HG03196 (cell line): Measurements from ENCODE around the gene PTPRG.

Experiments
- ATAC-seq: cut with Tn5 transposase; IDR thresholded peaks from one replicate; pipeline ENCODE4 v1.9.1; 2021; ENCODE audit not compliant: unreplicated experiment

The PTPRG gene

GRCh38 chr3:62093025-62093424 is 531.7 kb downstream of the PTPRG start:
- no peak for ATAC-seq

GRCh38 chr3:62094461-62094860 is 533.1 kb downstream of the PTPRG start:
- ATAC-seq: no peak

GRCh38 chr3:62095080-62095479 is 533.7 kb downstream of the PTPRG start:
- no peak for ATAC-seq

DNA sequence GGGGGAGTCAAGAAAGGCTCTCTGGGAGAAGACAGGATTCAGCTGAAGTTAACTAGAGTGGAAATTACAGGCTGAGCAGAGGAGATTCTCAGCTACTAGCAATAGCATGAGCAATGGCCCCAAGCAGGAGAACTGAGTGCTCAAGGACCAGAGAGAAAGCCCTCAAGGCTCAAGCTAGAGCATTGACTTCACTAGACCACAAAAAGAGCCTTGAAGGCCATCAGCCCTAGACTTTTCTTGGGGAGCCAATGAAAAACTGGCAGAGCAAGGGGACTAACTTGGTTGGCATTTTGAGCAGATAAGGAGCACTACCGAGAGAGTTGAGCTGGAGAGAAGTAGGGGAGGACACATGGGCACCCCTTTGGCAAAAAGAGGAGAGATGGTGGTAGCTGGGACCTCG is 534.4 kb downstream of the PTPRG start:
- ATAC-seq: no peak

DNA sequence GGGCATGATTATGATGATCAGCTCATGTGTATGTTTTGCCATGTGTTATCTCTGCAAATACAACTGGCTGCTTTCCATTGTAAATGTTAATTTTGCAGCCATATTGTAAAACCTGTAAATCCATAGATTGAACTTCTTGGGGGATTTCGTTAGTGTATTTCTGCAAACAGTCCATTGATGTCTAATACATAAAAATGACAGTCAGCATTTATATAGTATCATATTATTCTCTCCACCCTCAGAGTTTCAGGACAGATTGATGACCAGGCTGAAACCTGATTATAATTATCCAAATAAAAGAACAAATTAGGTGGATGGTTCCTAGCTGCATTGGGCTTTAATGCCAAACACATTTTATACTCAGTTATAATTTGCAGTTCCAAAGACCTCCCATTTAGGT is 535.1 kb downstream of the PTPRG start:
- no peak for ATAC-seq

GRCh38 chr3:62097121-62097520 is 535.8 kb downstream of the PTPRG start:
- no peak for ATAC-seq

- ATAC-seq: no peak
Observed at GRCh38 chr3:62098646-62099365, 537.4 kb downstream of the PTPRG start.

- no peak for ATAC-seq
Observed at GRCh38 chr3:62100282-62100989, 539.1 kb downstream of the PTPRG start.

DNA sequence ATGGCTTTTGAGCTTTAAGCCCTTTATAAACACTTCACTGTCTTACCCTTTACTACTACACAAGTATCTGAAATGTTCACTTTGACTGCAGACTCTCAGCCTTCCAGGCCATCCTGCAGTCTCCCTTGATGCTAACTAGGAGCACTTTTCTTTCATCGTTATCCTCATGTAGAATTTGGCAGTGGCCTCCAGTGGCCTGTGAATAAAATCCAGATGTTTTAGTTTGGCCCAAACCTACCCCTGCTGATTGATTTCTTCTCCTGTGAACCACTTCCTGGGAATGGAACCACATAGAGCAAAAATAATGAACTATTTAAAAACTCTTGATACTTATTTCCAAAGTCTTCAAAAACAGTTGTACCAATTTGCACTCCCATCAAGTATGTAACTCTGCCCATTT is 540.1 kb downstream of the PTPRG start:
- no peak for ATAC-seq

DNA sequence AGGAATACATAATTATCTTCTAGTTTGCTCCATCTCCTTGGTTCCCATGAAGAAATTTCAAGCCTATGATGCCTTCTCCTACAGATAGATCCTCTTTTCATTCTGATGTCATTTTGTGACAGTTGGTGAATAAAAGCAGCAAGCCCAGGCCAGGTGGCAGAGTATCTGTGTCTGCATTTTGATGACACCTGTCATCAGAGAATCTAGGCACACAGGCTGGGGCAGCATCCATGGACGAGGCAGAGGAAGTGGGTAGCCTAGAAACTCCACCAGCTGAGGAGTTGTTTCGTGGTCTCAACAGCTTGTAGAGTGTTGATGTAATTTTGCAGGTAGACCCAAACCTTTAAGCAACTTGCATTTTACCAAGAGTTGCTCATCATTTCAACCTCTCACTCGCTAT is 542.2 kb downstream of the PTPRG start:
- ATAC-seq: no peak

- no peak for ATAC-seq
Observed at GRCh38 chr3:62109534-62109933, 548.2 kb downstream of the PTPRG start.

- no peak for ATAC-seq
Observed at GRCh38 chr3:62110443-62111225, 549.3 kb downstream of the PTPRG start.

GRCh38 chr3:62113092-62113491 is 551.7 kb downstream of the PTPRG start:
- no peak for ATAC-seq

- no peak for ATAC-seq
Observed at GRCh38 chr3:62114763-62115162, 553.4 kb downstream of the PTPRG start.

DNA sequence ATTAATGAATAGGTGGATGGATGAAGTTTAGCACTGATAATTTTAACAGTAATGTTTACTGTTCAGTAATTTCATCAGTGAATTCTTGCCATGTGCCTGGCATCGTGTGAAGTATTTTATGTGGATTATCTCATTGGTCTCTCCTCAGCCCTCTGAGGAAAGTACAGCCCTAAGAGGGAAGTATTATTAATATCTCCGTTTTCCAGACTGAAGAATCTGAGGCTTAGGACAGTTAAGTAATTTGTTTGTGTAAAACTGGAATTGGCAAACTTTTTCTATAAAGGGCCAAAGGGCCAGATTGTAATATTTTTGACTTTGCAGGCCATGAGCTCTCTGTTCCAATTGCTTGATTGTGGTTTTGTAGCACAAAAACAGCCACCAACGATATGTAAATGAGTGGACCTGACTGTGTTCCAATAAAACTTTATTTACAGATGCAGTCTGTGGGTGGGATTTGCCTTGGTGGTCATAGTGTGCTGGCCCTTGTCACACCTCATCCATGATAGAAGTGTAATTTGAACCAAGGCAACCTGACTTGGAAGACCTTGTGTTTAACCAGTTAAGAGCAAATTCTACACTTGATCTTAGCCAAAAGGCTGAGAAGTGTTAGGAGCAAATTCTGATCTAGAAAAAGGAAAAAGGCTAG is 556.7 kb downstream of the PTPRG start:
- no peak for ATAC-seq

GRCh38 chr3:62119139-62119538 is 557.8 kb downstream of the PTPRG start:
- no peak for ATAC-seq

- no peak for ATAC-seq
Observed at GRCh38 chr3:62122819-62123218, 561.4 kb downstream of the PTPRG start.

DNA sequence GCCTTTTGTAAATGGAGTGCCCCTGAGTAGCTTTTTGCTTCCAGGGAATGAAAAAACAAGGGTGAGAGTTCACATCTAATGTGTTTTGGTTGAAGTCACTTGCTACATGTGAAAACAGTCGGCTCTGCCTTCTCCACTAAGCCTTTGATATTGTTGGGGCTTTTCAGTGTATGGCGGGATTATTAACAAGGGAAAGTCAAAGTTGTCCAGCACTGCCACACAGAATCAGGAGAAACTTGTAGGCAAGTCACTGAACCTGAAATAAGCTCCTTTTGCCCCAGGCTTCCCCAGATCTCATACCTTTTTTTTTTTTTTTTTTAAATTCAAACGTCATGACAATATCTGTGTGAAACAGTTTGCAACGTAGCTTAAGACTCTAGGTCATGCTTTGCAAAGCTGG is 564.0 kb downstream of the PTPRG start:
- no peak for ATAC-seq

- ATAC-seq: no peak
Observed at GRCh38 chr3:62127116-62127515, 565.7 kb downstream of the PTPRG start.

DNA sequence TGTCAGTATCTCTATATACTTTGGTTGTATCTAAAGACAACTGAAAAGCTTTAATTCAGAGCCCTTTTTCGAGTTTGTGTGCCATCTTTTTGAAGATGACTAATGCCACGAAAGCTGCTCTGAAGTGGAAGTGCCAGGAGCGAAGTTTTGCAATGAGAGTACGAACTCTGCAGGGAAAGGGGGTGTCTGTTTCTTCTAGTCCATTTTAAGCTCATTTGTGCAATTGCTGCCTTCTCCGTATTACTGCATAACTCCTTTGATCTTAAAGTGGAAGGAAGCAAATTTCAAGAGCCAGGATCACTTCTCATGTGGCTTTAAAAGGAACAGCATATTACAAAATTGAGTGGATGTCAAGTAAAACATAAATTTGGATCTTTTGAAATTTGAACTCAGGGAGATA is 566.7 kb downstream of the PTPRG start:
- no peak for ATAC-seq

DNA sequence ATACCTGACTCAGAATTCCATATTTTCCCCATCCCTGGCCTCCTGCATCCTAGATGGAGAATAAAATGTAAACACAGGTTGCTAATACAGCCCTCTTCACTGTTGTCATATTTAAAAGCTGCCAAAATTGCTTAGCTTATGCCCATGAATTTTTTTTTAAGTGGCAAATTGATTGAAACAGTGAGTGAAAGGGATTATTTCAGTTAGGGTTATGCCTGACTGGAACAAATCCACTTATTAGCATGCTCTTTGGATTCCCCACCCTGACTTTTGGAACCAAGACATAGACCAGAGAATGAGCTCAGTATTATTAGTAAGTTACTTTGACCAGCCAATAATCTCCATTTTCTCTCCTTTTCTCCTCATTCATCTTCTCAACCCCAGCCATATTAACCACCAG is 567.3 kb downstream of the PTPRG start:
- no peak for ATAC-seq
